Measurements from ENCODE around the gene PNISR. TPM values are rescaled to one million over a fixed set of nuclear protein-coding genes. Genes with fewer than 3 reads are reported as not detected.

PNISR gene
- total and polyA plus RNA-seq, 2 of the 13 experiments (the other 11 are each of a cell fraction or from before 2014, with no cell fraction given), result 43.0 to 48.0 TPM

- TF ChIP-seq TCF7L2 (IDR thresholded peaks at IDR 0.05; ENCODE audit: low read depth, low read length), result no peak
- no peak for TF ChIP-seq ZMYM2 (CRISPR knock-in tag; IDR thresholded peaks at IDR 0.05)
- TF ChIP-seq SNAPC2 (CRISPR knock-in tag; IDR thresholded peaks at IDR 0.05), result no peak
- peak; percentile 55; the same call in 1 of the 2 replicates for TF ChIP-seq SRY (CRISPR knock-in tag; IDR thresholded peaks at IDR 0.05)
- TF ChIP-seq, protein P1, sequence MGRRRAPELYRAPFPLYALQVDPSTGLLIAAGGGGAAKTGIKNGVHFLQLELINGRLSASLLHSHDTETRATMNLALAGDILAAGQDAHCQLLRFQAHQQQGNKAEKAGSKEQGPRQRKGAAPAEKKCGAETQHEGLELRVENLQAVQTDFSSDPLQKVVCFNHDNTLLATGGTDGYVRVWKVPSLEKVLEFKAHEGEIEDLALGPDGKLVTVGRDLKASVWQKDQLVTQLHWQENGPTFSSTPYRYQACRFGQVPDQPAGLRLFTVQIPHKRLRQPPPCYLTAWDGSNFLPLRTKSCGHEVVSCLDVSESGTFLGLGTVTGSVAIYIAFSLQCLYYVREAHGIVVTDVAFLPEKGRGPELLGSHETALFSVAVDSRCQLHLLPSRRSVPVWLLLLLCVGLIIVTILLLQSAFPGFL (CRISPR knock-in tag; IDR thresholded peaks at IDR 0.05), result no peak
- no peak for TF ChIP-seq SRSF9 (IDR thresholded peaks at IDR 0.05; ENCODE audit: borderline replicate concordance, insufficient read depth, low read depth, low read length, poor library complexity, severe bottlenecking)
- no peak for TF ChIP-seq RCOR2 (CRISPR knock-in tag; IDR thresholded peaks at IDR 0.05)
- no peak for TF ChIP-seq ZNF646 (CRISPR knock-in tag; IDR thresholded peaks at IDR 0.05)
- TF ChIP-seq NR3C1 (CRISPR knock-in tag; IDR thresholded peaks at IDR 0.05), result no peak
- TF ChIP-seq, protein P2, sequence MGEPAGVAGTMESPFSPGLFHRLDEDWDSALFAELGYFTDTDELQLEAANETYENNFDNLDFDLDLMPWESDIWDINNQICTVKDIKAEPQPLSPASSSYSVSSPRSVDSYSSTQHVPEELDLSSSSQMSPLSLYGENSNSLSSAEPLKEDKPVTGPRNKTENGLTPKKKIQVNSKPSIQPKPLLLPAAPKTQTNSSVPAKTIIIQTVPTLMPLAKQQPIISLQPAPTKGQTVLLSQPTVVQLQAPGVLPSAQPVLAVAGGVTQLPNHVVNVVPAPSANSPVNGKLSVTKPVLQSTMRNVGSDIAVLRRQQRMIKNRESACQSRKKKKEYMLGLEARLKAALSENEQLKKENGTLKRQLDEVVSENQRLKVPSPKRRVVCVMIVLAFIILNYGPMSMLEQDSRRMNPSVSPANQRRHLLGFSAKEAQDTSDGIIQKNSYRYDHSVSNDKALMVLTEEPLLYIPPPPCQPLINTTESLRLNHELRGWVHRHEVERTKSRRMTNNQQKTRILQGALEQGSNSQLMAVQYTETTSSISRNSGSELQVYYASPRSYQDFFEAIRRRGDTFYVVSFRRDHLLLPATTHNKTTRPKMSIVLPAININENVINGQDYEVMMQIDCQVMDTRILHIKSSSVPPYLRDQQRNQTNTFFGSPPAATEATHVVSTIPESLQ (CRISPR knock-in tag; conservative IDR thresholded peaks at IDR 0.05), result no peak
- TF ChIP-seq, protein P3, sequence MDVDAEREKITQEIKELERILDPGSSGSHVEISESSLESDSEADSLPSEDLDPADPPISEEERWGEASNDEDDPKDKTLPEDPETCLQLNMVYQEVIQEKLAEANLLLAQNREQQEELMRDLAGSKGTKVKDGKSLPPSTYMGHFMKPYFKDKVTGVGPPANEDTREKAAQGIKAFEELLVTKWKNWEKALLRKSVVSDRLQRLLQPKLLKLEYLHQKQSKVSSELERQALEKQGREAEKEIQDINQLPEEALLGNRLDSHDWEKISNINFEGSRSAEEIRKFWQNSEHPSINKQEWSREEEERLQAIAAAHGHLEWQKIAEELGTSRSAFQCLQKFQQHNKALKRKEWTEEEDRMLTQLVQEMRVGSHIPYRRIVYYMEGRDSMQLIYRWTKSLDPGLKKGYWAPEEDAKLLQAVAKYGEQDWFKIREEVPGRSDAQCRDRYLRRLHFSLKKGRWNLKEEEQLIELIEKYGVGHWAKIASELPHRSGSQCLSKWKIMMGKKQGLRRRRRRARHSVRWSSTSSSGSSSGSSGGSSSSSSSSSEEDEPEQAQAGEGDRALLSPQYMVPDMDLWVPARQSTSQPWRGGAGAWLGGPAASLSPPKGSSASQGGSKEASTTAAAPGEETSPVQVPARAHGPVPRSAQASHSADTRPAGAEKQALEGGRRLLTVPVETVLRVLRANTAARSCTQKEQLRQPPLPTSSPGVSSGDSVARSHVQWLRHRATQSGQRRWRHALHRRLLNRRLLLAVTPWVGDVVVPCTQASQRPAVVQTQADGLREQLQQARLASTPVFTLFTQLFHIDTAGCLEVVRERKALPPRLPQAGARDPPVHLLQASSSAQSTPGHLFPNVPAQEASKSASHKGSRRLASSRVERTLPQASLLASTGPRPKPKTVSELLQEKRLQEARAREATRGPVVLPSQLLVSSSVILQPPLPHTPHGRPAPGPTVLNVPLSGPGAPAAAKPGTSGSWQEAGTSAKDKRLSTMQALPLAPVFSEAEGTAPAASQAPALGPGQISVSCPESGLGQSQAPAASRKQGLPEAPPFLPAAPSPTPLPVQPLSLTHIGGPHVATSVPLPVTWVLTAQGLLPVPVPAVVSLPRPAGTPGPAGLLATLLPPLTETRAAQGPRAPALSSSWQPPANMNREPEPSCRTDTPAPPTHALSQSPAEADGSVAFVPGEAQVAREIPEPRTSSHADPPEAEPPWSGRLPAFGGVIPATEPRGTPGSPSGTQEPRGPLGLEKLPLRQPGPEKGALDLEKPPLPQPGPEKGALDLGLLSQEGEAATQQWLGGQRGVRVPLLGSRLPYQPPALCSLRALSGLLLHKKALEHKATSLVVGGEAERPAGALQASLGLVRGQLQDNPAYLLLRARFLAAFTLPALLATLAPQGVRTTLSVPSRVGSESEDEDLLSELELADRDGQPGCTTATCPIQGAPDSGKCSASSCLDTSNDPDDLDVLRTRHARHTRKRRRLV (CRISPR knock-in tag; IDR thresholded peaks at IDR 0.05), result no peak
- TF ChIP-seq ZNF777 (CRISPR knock-in tag; IDR thresholded peaks at IDR 0.05), result no peak
- peak; percentile 23; the same call in 1 of the 2 replicates for TF ChIP-seq FOXJ3 (CRISPR knock-in tag; IDR thresholded peaks at IDR 0.05; ENCODE audit: borderline replicate concordance)
- TF ChIP-seq HMG20A (CRISPR knock-in tag; IDR thresholded peaks at IDR 0.05; ENCODE audit: borderline replicate concordance), result no peak
Measured at GRCh38 chr6:99393698-99394531, 31.2 kb downstream of the PNISR start, which contains the start of gene COQ3 (continued).

All from HepG2 (cell line).